Measurements from ENCODE around the gene ZNF827. TPM values are rescaled to one million over a fixed set of nuclear protein-coding genes. Genes with fewer than 3 reads are reported as not detected.

Gene ZNF827
- total RNA-seq, result 23.8 to 40.9 TPM (median 27.6 TPM) in 3 replicates
- long read RNA-seq, partial matches to known transcripts, result 3 of 8 reads
- long read RNA-seq, other reads (novel, unspliced or antisense), result 5 of 8 reads

GRCh38 chr4:145938618-145939440, at the start of gene ZNF827:
Gene ZNF827, minus strand, starts transcription at chr4:145938823. Its CDS starts 416 bp downstream, at chr4:145938407.
- Mint-ChIP-seq H3K27me3 (ENCODE audit: low read depth) (no peaks in the 10 kb centered on the region), H3K4me1 (ENCODE audit: low read depth) (peaks cover 43% of the 10 kb centered on the region), H3K4me3 (ENCODE audit: unreplicated experiment) (peak within 1 kb of the TSS; percentile 98), H3K27ac (ENCODE audit: unreplicated experiment) (peak within 1 kb of the TSS; percentile 97), H3K9me3 (ENCODE audit: low read depth) (no peaks in the 10 kb centered on the region), H3K36me3 (ENCODE audit: low read depth) (no peaks in the 10 kb centered on the region)
- TF ChIP-seq CTCF (IDR thresholded peaks at IDR 0.05), result no peak
- DNase-seq (ENCODE audit: low spot score), result no peak

GRCh38 chr4:145984563-145984962, 45.9 kb upstream of the ZNF827 start:
- Mint-ChIP-seq H3K36me3 (ENCODE audit: low read depth) (no peaks in the 10 kb centered on the region), H3K4me1 (ENCODE audit: low read depth) (no peaks in the 10 kb centered on the region), H3K27me3 (ENCODE audit: low read depth) (no peaks in the 10 kb centered on the region), H3K27ac (ENCODE audit: unreplicated experiment) (no peak overlapping the region), H3K9me3 (ENCODE audit: low read depth) (no peaks in the 10 kb centered on the region), H3K4me3 (ENCODE audit: unreplicated experiment) (no peak overlapping the region)
- DNase-seq (ENCODE audit: low spot score), result no peak
- no peak for TF ChIP-seq CTCF (IDR thresholded peaks at IDR 0.05)

GRCh38 chr4:145982791-145983190, 44.2 kb upstream of the ZNF827 start:
- no peaks in the 10 kb centered on the region for H3K9me3 Mint-ChIP-seq (ENCODE audit: low read depth)
- H3K27ac Mint-ChIP-seq (ENCODE audit: unreplicated experiment), result no peak overlapping the region
- H3K27me3 Mint-ChIP-seq (ENCODE audit: low read depth), result no peaks in the 10 kb centered on the region
- no peak for DNase-seq (ENCODE audit: low spot score)
- no peak overlapping the region for H3K4me3 Mint-ChIP-seq (ENCODE audit: unreplicated experiment)
- no peak for TF ChIP-seq CTCF (IDR thresholded peaks at IDR 0.05)
- no peaks in the 10 kb centered on the region for H3K4me1 Mint-ChIP-seq (ENCODE audit: low read depth)
- no peaks in the 10 kb centered on the region for H3K36me3 Mint-ChIP-seq (ENCODE audit: low read depth)

GRCh38 chr4:145979160-145979559, 40.5 kb upstream of the ZNF827 start:
- H3K9me3 Mint-ChIP-seq (ENCODE audit: low read depth), result no peaks in the 10 kb centered on the region
- no peak for DNase-seq (ENCODE audit: low spot score)
- H3K27ac Mint-ChIP-seq (ENCODE audit: unreplicated experiment), result no peak overlapping the region
- H3K4me3 Mint-ChIP-seq (ENCODE audit: unreplicated experiment), result no peak overlapping the region
- no peaks in the 10 kb centered on the region for H3K4me1 Mint-ChIP-seq (ENCODE audit: low read depth)
- TF ChIP-seq CTCF (IDR thresholded peaks at IDR 0.05), result no peak
- H3K27me3 Mint-ChIP-seq (ENCODE audit: low read depth), result no peaks in the 10 kb centered on the region
- H3K36me3 Mint-ChIP-seq (ENCODE audit: low read depth), result no peaks in the 10 kb centered on the region

- no peak for DNase-seq (ENCODE audit: low spot score)
- H3K36me3 Mint-ChIP-seq (ENCODE audit: low read depth), result no peaks in the 10 kb centered on the region
- H3K9me3 Mint-ChIP-seq (ENCODE audit: low read depth), result no peaks in the 10 kb centered on the region
- no peaks in the 10 kb centered on the region for H3K27me3 Mint-ChIP-seq (ENCODE audit: low read depth)
- no peak overlapping the region for H3K4me3 Mint-ChIP-seq (ENCODE audit: unreplicated experiment)
- H3K27ac Mint-ChIP-seq (ENCODE audit: unreplicated experiment), result no peak overlapping the region
- TF ChIP-seq CTCF (IDR thresholded peaks at IDR 0.05), result no peak
- no peaks in the 10 kb centered on the region for H3K4me1 Mint-ChIP-seq (ENCODE audit: low read depth)
Measured at GRCh38 chr4:145976680-145977079, 38.1 kb upstream of the ZNF827 start.

Data from chondrocyte (in vitro differentiated cells).